ENCODE results near the gene UBE4A. TPM values are rescaled to one million over a fixed set of nuclear protein-coding genes. Genes with fewer than 3 reads are reported as not detected.

UBE4A gene
- total RNA-seq, 1 experiment from 2014 or later, result 57.9 TPM

- H3K27me3 ChIP-seq (ENCODE audit: control insufficient read depth, insufficient read depth, low read length), result no peaks in the 10 kb centered on the region
- POLR2A ChIA-PET, result no interaction called here
- peaks cover 58% of the 10 kb centered on the region for H3K36me3 ChIP-seq (ENCODE audit: control insufficient read depth, insufficient read depth, low read length)
- BruUV-seq (replicated peaks), result no TSS peak
- CTCF ChIA-PET, result interaction anchor here (0.7 kb wide), 1 partner anchor 14 kb away, joined by 3 read pairs; no protein-coding TSS in a partner anchor
- ATAC-seq, result no peak
- H3K9me3 ChIP-seq (ENCODE audit: control insufficient read depth, insufficient read depth, low read depth, low read length), result no peaks in the 10 kb centered on the region
- H3K4me1 ChIP-seq (ENCODE audit: control insufficient read depth, insufficient read depth, low read length), result no peaks in the 10 kb centered on the region
- H3K27ac ChIP-seq (ENCODE audit: low read length), result no peak overlapping the region
- intact Hi-C loops (cut with micrococcal nuclease; ENCODE audit: unreplicated experiment), result no loop called here
- no peak overlapping the region for H3K4me3 ChIP-seq (ENCODE audit: low read depth in 2 of 2, low read length in 2 of 2)
- in situ Hi-C loops (cut with HindIII; ENCODE audit: low pct_unique_long_range_greater_than_20kb, low sequenced_read_pairs), result no loop called here
- DNase-seq (ENCODE audit: low read depth, low spot score), result no peak
- TF ChIP-seq REST (IDR thresholded peaks at IDR 0.05; ENCODE audit: insufficient read depth in 1 of 2, low read depth in 2 of 2, low read length in 1 of 2) (no peak), CTCF (IDR thresholded peaks at IDR 0.05) (no peak), SIN3A (IDR thresholded peaks at IDR 0.05; ENCODE audit: borderline replicate concordance, insufficient read depth, low read depth, low read length) (no peak), POLR2AphosphoS5 (IDR thresholded peaks at IDR 0.05; ENCODE audit: low read depth, low read length) (no peak)
These were observed 23.6 kb downstream of the UBE4A start for GRCh38 chr11:118382954-118383353.

- DNase-seq (ENCODE audit: low read depth, low spot score) (no peak), ATAC-seq (no peak)
- Histone ChIP-seq H3K27ac (ENCODE audit: low read length) (no peak overlapping the region), H3K36me3 (ENCODE audit: control insufficient read depth, insufficient read depth, low read length) (peaks cover 59% of the 10 kb centered on the region), H3K4me1 (ENCODE audit: control insufficient read depth, insufficient read depth, low read length) (no peaks in the 10 kb centered on the region), H3K27me3 (ENCODE audit: control insufficient read depth, insufficient read depth, low read length) (no peaks in the 10 kb centered on the region), H3K4me3 (ENCODE audit: low read depth in 2 of 2, low read length in 2 of 2) (no peak overlapping the region), H3K9me3 (ENCODE audit: control insufficient read depth, insufficient read depth, low read depth, low read length) (no peaks in the 10 kb centered on the region)
- ChIA-PET CTCF (interaction anchor here (0.7 kb wide), 1 partner anchor 15 kb away, joined by 3 read pairs; no protein-coding TSS in a partner anchor), POLR2A (no interaction called here)
- BruUV-seq (replicated peaks), result no TSS peak
- intact Hi-C loops (cut with micrococcal nuclease; ENCODE audit: unreplicated experiment), result no loop called here
- in situ Hi-C loops (cut with HindIII; ENCODE audit: low pct_unique_long_range_greater_than_20kb, low sequenced_read_pairs), result no loop called here
- TF ChIP-seq CTCF (IDR thresholded peaks at IDR 0.05), result no peak
These were observed 24.3 kb downstream of the UBE4A start for GRCh38 chr11:118383657-118384056.

- Histone ChIP-seq H3K36me3 (ENCODE audit: control insufficient read depth, insufficient read depth, low read length) (peaks cover 22% of the 10 kb centered on the region), H3K4me1 (ENCODE audit: control insufficient read depth, insufficient read depth, low read length) (peaks cover 6% of the 10 kb centered on the region), H3K27me3 (ENCODE audit: control insufficient read depth, insufficient read depth, low read length) (no peaks in the 10 kb centered on the region), H3K27ac (ENCODE audit: low read length) (no peak overlapping the region), H3K4me3 (ENCODE audit: low read depth in 2 of 2, low read length in 2 of 2) (no peak overlapping the region), H3K9me3 (ENCODE audit: control insufficient read depth, insufficient read depth, low read depth, low read length) (no peaks in the 10 kb centered on the region)
- ATAC-seq (no peak), DNase-seq (ENCODE audit: low read depth, low spot score) (no peak)
- TF ChIP-seq SIN3A (IDR thresholded peaks at IDR 0.05; ENCODE audit: borderline replicate concordance, insufficient read depth, low read depth, low read length) (no peak), CTCF (IDR thresholded peaks at IDR 0.05) (no peak), REST (IDR thresholded peaks at IDR 0.05; ENCODE audit: insufficient read depth in 1 of 2, low read depth in 2 of 2, low read length in 1 of 2) (no peak), POLR2AphosphoS5 (IDR thresholded peaks at IDR 0.05; ENCODE audit: low read depth, low read length) (no peak), TCF7L2 (IDR thresholded peaks at IDR 0.05; ENCODE audit: low read depth, low read length) (no peak)
- POLR2A ChIA-PET, result interaction anchor here (0.6 kb wide), 1 partner anchor 29 kb away, joined by 5 read pairs; no protein-coding TSS in a partner anchor
- no TSS peak for BruUV-seq (replicated peaks)
- intact Hi-C loops (cut with micrococcal nuclease; ENCODE audit: unreplicated experiment), result no loop called here
- CTCF ChIA-PET, result no interaction called here
- in situ Hi-C loops (cut with HindIII; ENCODE audit: low pct_unique_long_range_greater_than_20kb, low sequenced_read_pairs), result no loop called here
These were observed 36.7 kb downstream of the UBE4A start for GRCh38 chr11:118396097-118396501.

All from Panc1 (cell line).